HepG2 (cell line): ENCODE data around the gene CD46. TPM values are rescaled to one million over a fixed set of nuclear protein-coding genes. Genes with fewer than 3 reads are reported as not detected.

Experiments used
- FOXA3 ChIP-seq: IDR thresholded peaks from 2 replicates; pipeline ENCODE4 v1.6.1; 2016; ENCODE audit warnings: missing genetic modification reagents, missing compliant biosample characterization
- GABPB1 ChIP-seq: IDR thresholded peaks from 2 replicates; pipeline ENCODE4 v1.6.1; 2016; ENCODE audit warnings: mild to moderate bottlenecking, missing genetic modification reagents, moderate library complexity, missing compliant biosample characterization
- IRF2 ChIP-seq: IDR thresholded peaks from 2 replicates; pipeline ENCODE4 v1.6.1; 2018; ENCODE audit warnings: missing genetic modification reagents, missing compliant biosample characterization
- KLF13 ChIP-seq: sonication (generic); formaldehyde crosslinking; IDR thresholded peaks from 2 replicates; pipeline ENCODE4 v1.4.0; 2020; ENCODE audit warnings: mild to moderate bottlenecking, missing genetic modification reagents
- MBNL3 ChIP-seq: fragments of 250-450 bp; sonication (Bioruptor Pico); conservative IDR thresholded peaks from 2 replicates; pipeline ENCODE4 v1.8.0; 2022; ENCODE audit warnings: mild to moderate bottlenecking, inconsistent platforms
- MTA1 ChIP-seq: sonication (generic); formaldehyde crosslinking; IDR thresholded peaks from 2 replicates; pipeline ENCODE4 v1.4.0; 2020; ENCODE audit warnings: missing genetic modification reagents, mild to moderate bottlenecking, borderline replicate concordance
- NR2F2 ChIP-seq: IDR thresholded peaks from 2 replicates; pipeline ENCODE4 v1.6.1; 2012; ENCODE audit warnings: low read depth, inconsistent platforms, borderline replicate concordance
- RAD21 ChIP-seq: fragments of 450-650 bp; formaldehyde crosslinking; IDR thresholded peaks from 2 replicates; pipeline ENCODE4 v1.5.0; 2020; ENCODE audit warnings: mild to moderate bottlenecking
- RARA ChIP-seq: IDR thresholded peaks from 2 replicates; pipeline ENCODE4 v1.6.1; 2016; ENCODE audit warnings: missing genetic modification reagents, missing compliant biosample characterization
- SAP130 ChIP-seq: IDR thresholded peaks from 2 replicates; pipeline ENCODE4 v1.6.1; 2016; ENCODE audit warnings: low read depth
- STAG1 ChIP-seq: sonication (generic); formaldehyde crosslinking; IDR thresholded peaks from 2 replicates; pipeline ENCODE4 v1.4.0; 2020; ENCODE audit warnings: missing genetic modification reagents
- TEAD2 ChIP-seq: sonication (generic); formaldehyde crosslinking; IDR thresholded peaks from 2 replicates; pipeline ENCODE4 v1.9.0; 2021; ENCODE audit warnings: missing genetic modification reagents
- XRCC5 ChIP-seq: fragments of 200-400 bp; formaldehyde crosslinking; optimal IDR thresholded peaks from 2 replicates; pipeline ENCODE3; 2017; ENCODE audit warnings: mild to moderate bottlenecking, low read length
- ZBTB38 ChIP-seq: sonication (generic); formaldehyde crosslinking; IDR thresholded peaks from 2 replicates; pipeline ENCODE4 v1.5.1; 2020; ENCODE audit warnings: mild to moderate bottlenecking, missing genetic modification reagents
- ZNF282 ChIP-seq: fragments of 450-650 bp; IDR thresholded peaks from 2 replicates; pipeline ENCODE4 v1.6.1; 2018; ENCODE audit not compliant: partially characterized antibody
- ZNF644 ChIP-seq: IDR thresholded peaks from 2 replicates; pipeline ENCODE4 v1.6.1; 2016; ENCODE audit warnings: low read depth
- polyA plus RNA-seq, 8 experiments: library from polyadenylated mRNA; depleted of rRNA in 3 of 8; stranded (reverse) in 7 of 8; unstranded in 1 of 8; fragments of >200 nt; fragmentation: Illumina TruSeq in 4 of 8; extraction: Trizol in 4 of 8; gene quantifications; 2 replicates each; pipeline versions ENCODE4 v1.2.1 to v1.2.3, GENCODE V29; 2011 to 2016; ENCODE audit warnings: low read depth in 4 of 8, missing spikeins in 1 of 8, mixed read lengths in 1 of 8; ENCODE audit not compliant: insufficient read depth in 1 of 8
- total RNA-seq, 5 experiments: library from RNA; depleted of rRNA; stranded (reverse); fragments of >200 nt; fragmentation: Illumina TruSeq; extraction: Trizol; gene quantifications; 2 replicates each; pipeline ENCODE4 v1.2.3, GENCODE V29; 2016; ENCODE audit warnings: low read depth in 1 of 5
- TF ChIP-seq, protein P1 (sequence below): IDR thresholded peaks from 2 replicates; pipeline ENCODE4 v1.6.1; 2016
- TF ChIP-seq, protein P2 (sequence below): sonication (generic); formaldehyde crosslinking; IDR thresholded peaks from 2 replicates; pipeline ENCODE4 v1.4.0; 2020; ENCODE audit warnings: missing genetic modification reagents
- TF ChIP-seq, protein P3 (sequence below): sonication (generic); formaldehyde crosslinking; IDR thresholded peaks from 2 replicates; pipeline ENCODE4 v1.5.0; 2020; ENCODE audit warnings: missing genetic modification reagents
- TF ChIP-seq, protein P4 (sequence below): sonication (generic); formaldehyde crosslinking; IDR thresholded peaks from 2 replicates; pipeline ENCODE4 v1.8.1; 2023; ENCODE audit warnings: missing genetic modification reagents, mild to moderate bottlenecking, borderline replicate concordance
- TF ChIP-seq, protein P5 (sequence below): sonication (generic); formaldehyde crosslinking; IDR thresholded peaks from 2 replicates; pipeline ENCODE4 v1.8.1; 2023; ENCODE audit warnings: mild to moderate bottlenecking, missing genetic modification reagents

CD46 gene
- total and polyA plus RNA-seq, 2 of the 13 experiments (the other 11 are each of a cell fraction or from before 2014, with no cell fraction given): 130 to 277 TPM

DNA sequence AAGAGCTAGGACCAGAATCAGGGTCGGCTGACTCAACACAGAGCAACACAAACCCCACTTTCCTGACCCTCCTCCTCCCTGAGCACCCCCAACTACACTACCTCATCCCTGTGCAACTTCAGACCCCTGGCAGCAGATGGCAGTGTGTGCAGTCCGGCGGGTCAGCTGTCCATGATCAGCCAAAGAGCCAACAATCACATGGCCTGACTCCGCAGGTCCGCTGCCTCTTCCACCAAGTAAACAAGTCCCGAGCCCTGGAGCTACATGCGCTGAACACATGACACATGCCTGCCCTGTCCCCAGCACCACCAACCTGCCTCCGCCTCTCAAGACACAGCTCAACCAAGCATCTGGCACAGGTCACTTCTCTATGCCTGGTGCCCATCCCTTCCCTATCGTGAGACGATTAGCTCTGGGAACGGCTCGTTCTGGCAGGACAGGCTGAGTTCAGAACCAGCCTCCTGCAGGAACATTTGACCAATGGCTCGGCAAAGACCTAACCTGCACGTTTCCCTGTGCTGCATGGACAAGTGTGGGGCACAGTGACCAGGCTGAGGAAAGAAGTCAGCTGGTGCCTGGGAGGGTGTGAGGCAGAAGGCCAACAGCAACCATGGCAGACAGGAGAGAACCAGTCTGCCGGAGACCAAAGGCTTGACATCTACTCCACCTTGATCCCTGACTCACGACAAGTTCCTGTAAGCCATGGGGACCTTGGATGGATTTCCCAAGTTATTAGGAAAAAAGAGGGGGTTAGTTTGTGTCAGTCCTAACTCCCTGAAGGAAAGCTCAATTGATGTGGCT, 60.3 kb downstream of the CD46 start (continued):
- TF ChIP-seq, protein P1, sequence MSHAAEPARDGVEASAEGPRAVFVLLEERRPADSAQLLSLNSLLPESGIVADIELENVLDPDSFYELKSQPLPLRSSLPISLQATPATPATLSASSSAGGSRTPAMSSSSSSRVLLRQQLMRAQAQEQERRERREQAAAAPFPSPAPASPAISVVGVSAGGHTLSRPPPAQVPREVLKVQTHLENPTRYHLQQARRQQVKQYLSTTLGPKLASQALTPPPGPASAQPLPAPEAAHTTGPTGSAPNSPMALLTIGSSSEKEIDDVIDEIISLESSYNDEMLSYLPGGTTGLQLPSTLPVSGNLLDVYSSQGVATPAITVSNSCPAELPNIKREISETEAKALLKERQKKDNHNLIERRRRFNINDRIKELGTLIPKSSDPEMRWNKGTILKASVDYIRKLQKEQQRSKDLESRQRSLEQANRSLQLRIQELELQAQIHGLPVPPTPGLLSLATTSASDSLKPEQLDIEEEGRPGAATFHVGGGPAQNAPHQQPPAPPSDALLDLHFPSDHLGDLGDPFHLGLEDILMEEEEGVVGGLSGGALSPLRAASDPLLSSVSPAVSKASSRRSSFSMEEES: peak; percentile 73
- 0 out of 2 replicates have a peak, but pooled peaks have one; percentile 27 for TF ChIP-seq ZNF644 (CRISPR knock-in tag)
- TF ChIP-seq MBNL3 (CRISPR knock-in tag): no peak
- TF ChIP-seq IRF2 (CRISPR knock-in tag): no peak
- TF ChIP-seq, protein P2, sequence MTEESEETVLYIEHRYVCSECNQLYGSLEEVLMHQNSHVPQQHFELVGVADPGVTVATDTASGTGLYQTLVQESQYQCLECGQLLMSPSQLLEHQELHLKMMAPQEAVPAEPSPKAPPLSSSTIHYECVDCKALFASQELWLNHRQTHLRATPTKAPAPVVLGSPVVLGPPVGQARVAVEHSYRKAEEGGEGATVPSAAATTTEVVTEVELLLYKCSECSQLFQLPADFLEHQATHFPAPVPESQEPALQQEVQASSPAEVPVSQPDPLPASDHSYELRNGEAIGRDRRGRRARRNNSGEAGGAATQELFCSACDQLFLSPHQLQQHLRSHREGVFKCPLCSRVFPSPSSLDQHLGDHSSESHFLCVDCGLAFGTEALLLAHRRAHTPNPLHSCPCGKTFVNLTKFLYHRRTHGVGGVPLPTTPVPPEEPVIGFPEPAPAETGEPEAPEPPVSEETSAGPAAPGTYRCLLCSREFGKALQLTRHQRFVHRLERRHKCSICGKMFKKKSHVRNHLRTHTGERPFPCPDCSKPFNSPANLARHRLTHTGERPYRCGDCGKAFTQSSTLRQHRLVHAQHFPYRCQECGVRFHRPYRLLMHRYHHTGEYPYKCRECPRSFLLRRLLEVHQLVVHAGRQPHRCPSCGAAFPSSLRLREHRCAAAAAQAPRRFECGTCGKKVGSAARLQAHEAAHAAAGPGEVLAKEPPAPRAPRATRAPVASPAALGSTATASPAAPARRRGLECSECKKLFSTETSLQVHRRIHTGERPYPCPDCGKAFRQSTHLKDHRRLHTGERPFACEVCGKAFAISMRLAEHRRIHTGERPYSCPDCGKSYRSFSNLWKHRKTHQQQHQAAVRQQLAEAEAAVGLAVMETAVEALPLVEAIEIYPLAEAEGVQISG (CRISPR knock-in tag): peak; percentile 61; the same call in 1 of the 2 replicates
- 0 out of 2 replicates have a peak, but pooled peaks have one; percentile 20 for TF ChIP-seq SAP130 (CRISPR knock-in tag)
- TF ChIP-seq XRCC5: no peak
- TF ChIP-seq, protein P3, sequence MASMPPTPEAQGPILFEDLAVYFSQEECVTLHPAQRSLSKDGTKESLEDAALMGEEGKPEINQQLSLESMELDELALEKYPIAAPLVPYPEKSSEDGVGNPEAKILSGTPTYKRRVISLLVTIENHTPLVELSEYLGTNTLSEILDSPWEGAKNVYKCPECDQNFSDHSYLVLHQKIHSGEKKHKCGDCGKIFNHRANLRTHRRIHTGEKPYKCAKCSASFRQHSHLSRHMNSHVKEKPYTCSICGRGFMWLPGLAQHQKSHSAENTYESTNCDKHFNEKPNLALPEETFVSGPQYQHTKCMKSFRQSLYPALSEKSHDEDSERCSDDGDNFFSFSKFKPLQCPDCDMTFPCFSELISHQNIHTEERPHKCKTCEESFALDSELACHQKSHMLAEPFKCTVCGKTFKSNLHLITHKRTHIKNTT (CRISPR knock-in tag): no peak
- TF ChIP-seq NR2F2: no peak
- TF ChIP-seq RAD21: peak; percentile 51; the same call in 1 of the 2 replicates
- TF ChIP-seq, protein P4, sequence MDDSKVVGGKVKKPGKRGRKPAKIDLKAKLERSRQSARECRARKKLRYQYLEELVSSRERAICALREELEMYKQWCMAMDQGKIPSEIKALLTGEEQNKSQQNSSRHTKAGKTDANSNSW: no peak
- TF ChIP-seq MTA1 (CRISPR knock-in tag): peak; percentile 24; the same call in 1 of the 2 replicates
- peak; percentile 61; the same call in 1 of the 2 replicates for TF ChIP-seq FOXA3
- TF ChIP-seq TEAD2 (CRISPR knock-in tag): no peak
- TF ChIP-seq, protein P5, sequence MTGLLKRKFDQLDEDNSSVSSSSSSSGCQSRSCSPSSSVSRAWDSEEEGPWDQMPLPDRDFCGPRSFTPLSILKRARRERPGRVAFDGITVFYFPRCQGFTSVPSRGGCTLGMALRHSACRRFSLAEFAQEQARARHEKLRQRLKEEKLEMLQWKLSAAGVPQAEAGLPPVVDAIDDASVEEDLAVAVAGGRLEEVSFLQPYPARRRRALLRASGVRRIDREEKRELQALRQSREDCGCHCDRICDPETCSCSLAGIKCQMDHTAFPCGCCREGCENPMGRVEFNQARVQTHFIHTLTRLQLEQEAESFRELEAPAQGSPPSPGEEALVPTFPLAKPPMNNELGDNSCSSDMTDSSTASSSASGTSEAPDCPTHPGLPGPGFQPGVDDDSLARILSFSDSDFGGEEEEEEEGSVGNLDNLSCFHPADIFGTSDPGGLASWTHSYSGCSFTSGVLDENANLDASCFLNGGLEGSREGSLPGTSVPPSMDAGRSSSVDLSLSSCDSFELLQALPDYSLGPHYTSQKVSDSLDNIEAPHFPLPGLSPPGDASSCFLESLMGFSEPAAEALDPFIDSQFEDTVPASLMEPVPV (CRISPR knock-in tag): no peak
- 0 out of 2 replicates have a peak, but pooled peaks have one; percentile 13 for TF ChIP-seq GABPB1
- peak; percentile 67 for TF ChIP-seq STAG1 (CRISPR knock-in tag)
- TF ChIP-seq ZNF282: no peak
- TF ChIP-seq RARA (CRISPR knock-in tag): 0 out of 2 replicates have a peak, but pooled peaks have one; percentile 10
- peak; percentile 96 for TF ChIP-seq ZBTB38
- no peak for TF ChIP-seq KLF13 (CRISPR knock-in tag)
